Fibroblast of peridontal ligament (primary cell): Measurements from ENCODE around the gene TIMP1.
"Not testable (repeated sequence)": the region's sequence is repeated elsewhere in the genome, so short reads cannot be mapped to it uniquely, and the experiment has no call there.

Source experiments
- DNase-seq: peaks from one replicate; pipeline ENCODE4 v3.0.0-alpha.2; 2010; ENCODE audit errors: extremely low read depth

Gene TIMP1

DNA sequence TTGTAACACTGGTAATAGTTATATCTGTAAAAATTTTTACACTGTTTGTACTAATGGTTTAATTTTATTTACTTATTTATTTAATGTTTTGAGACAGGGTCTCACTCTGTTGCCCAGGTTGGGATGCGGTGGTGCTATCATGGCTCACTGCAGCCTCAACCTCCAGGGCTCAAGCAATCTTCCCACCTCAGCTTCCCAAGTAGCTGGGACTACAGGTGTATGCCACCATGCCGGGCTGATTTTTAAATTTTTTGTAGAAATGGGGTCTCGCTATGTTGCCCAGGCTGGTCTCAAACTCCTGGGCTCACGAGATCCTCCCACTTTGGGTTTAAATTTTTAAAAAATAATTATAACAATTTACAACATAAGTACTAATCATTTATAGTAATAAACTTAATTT lies 20.9 kb downstream of the TIMP1 start:
- not testable (repeated sequence) for DNase-seq

DNA sequence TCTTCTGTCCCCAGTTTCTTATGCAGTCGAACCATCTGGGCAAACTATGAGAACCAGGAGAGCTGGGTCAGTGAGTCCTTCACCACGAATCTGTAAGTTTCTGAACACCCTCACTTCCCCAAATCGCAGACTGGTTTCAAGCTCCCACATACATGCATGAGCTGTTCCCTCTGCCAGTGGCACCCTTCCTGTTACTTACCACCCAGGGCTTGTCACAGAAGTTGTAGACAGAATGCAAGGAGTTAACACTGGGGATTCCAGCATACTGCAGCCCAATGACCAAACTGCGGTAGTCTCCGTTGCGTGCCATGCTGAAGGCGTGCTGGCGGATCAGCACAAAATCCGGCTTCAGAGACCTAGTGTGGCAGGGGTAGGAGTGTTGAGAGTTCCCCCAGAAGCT lies 22.8 kb downstream of the TIMP1 start:
- DNase-seq, result no peak

DNA sequence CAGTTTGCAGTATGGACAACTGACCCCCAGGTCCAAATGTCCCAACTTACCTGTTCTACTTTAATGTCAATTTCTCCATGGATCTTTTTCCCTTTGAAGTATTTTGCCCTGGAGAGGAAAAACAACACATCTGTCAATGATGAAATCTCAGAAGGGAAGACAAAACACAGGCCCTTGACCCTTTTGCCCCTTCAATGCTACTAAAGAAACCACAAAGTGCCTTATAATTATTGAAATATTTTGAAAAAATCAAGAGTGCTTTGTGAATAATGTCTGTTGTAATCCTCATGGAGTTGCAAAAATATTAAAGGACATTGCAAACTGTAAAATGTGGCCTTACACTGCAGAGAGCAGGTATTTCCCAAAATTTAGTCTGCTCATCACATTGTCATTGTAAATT lies 24.9 kb downstream of the TIMP1 start:
- DNase-seq, result no peak

DNA sequence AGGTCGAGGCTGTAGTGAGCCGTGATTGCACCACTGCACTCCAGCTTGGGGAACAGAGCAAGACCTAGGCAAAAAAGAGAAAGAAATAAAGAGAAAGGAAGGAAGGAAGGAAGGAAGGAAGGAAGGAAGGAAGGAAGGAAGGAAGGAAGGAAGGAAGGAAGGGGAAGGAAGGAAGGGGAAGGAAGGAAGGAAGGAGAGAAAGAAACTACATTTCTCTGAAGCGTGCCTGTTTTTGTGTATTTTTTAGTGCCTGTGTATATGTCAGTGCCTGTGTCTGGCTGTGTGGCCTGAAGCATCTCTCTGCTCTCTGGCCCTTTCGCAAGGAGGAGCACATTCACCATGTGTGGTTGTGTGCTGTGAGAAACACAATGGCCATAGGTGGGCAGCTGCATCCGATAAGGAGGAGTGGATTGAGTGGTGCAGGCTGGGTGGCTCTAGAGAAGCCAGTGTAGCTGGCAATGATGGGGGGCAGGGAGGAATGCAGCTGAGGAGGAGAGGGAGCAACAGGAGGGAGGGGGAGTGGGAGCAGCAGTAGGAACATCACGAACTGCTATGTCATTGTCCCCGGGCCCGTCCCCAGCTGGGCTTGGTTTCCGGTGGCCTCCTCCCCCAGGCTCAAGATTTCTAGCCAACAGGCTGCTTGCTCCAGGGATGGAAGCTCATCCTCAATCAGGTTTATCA lies 26.0 kb downstream of the TIMP1 start:
- no peak for DNase-seq

DNA sequence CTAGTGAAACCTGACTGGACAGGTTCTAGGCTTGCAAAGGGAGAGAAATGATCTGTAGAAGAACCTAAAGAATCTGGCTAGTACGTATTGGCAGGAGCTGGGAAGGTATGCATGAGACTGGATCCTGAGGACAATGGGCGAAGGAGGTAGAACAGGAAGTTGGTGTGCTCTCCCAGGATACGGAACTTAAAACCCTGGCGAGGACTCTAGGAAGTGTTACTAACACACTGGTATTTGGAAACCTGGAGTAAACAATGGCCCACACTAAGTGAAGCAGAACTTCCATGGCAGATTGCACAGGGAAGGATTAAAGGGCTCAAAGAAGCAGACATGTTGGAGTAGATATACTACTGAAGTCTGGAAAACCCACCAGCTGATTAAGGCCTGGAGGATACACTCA lies 28.3 kb downstream of the TIMP1 start:
- DNase-seq, result no peak

DNA sequence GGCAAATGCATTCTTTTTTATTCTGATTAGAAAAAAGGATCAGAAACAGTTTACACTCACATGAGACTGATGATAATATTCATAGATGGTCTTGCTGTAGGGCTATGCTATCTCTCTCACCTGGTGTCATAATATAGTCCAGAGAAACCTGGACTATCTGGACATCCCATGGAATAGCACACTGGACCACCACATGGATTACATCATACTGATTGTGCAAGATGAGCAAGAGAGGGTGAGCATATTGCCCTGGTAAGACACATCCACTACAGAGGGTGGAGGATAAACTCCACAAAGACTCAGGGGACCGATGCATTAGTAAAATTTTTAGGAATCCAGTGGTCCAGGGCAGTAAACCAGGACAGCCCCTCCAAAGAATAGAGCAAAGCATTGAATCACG lies 29.3 kb downstream of the TIMP1 start:
- no peak for DNase-seq

DNA sequence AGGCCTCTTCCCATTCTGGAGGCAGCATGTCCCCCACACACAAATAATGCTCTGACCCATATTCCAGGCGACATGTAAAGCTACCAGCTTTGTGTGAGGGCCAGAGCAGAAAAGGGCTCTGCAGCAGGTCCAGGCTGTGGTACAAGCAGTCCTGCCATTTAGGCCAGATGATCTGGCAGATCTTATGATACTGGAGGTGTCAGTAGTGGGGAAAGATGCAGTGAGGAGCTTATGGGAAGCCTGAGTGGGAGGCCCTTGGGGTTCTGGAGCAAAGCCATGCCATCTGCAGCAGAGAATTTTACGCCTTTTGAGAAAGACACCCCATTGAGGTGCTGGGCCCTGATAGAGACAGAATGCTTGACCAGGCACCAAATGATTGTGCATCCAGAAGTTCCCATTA lies 29.7 kb downstream of the TIMP1 start:
- DNase-seq, result no peak

DNA sequence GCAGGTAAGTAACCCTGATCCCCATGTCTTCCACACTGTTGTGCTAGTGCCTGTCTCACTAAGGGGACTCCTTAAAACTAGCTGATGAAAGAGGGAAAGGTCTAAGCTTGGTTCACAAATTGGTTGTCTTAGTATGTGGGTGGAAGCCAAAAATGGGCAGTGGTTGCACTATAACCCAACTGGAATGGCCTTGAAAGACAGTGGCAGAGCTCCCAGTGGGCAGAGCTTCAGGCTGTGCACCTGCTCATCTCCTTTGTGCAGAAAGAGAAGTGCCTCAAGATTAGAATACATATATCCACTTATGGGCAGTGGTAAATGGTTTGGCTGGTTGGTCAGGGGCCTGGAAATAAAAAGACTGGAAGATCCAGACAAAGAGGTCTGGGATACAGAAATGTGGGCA lies 30.2 kb downstream of the TIMP1 start:
- DNase-seq, result no peak

DNA sequence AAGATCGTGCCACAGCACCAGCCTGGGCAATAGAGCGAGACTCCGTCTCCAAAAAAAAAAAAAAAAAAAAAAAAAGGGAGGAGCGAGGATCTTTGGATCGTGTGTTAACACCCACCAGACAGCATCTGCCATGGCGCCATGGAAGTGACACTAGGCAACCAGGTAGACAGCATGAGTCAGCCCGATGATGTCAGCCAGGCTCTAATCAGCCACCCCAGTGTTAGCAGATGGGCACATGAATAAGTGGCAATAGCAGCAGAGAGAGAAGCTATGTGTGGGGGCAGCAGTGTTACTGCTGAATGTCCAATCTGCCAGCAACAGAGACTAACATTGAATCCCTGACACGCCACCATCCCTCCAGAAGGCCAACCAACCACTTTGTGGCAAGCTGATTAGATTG lies 30.8 kb downstream of the TIMP1 start:
- no peak for DNase-seq

DNA sequence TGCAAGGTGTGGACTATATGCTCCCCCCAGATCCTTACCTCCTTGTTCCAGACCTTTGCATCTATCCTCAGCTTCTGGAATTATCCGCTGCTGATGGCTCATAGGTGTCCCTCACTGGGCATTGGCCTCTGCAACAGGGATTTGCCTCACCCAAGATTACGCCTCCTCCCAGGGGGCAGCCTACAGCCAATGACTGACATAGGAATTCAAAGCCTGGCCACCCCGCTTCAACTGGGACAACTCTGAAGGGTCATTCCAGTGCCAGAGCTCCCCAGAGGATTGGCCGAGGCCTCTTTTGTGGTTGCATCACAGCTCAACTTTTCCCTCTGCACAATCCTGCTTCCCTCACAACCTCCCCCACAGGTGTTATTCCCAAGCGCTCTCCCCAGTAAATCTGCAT lies 32.4 kb downstream of the TIMP1 start:
- no peak for DNase-seq

DNA sequence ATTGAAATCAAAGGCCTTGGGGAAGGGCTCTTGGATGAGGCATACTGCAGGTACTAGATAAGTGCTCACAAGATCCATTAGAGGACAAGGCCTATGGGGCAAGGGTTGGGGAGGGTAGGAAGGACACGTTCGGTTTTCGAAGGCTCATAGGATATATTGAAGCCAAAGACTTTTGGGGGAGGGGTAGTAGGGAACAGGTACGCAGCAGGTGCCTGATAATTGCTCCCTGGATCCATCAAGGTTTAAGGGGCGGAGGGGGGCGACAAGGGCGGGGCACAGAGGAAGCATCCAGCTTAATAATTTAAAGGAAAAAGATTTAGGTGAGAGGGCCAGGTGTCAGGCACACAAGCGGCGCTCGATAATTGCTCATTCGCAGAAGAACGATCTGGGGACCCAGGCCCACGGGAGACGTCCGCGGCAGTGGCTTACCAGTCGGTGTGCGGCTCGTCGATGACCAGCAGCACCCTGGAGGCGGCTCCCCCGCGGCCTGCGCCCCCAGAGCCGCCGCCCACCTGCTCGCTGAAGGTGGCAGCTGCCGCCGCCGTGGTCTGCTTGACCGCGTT lies 36.8 kb downstream of the TIMP1 start:
- DNase-seq, result no peak

DNA sequence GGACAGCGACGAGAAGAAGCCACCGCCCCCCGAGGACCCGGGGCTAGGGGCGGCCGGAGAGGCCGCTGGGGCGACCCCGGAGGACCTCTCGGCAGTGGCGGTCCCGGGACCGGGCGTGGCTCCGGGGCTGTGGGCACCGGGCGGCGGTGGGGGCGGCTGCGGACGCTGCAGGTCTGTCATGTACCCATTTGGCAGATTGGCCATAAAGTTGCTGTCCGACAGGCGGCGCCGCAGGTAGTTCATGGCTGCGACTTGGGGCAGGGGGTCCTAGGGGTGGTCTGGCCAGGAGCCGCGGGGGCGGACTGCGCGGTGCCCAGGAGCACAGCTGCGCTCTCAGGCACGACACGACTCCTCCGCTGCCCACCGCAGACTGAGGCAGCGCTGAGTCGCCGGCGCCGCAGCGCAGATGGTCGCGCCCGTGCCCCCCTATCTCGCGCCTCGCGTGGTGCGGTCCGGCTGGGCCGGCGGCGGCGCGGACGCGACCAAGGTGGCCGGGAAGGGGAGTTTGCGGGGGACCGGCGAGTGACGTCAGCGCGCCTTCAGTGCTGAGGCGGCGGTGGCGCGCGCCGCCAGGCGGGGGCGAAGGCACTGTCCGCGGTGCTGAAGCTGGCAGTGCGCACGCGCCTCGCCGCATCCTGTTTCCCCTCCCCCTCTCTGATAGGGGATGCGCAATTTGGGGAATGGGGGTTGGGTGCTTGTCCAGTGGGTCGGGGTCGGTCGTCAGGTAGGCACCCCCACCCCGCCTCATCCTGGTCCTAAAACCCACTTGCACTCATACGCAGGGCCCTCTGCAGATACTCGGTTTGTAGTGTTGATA lies 37.5 kb downstream of the TIMP1 start, which contains the start of gene SYN1:
Gene SYN1 (minus strand): TSS at position 372 of the 817 bp plus-strand sequence. CDS start 129 bp downstream, at position 243.
- DNase-seq, result peak; percentile 60

DNA sequence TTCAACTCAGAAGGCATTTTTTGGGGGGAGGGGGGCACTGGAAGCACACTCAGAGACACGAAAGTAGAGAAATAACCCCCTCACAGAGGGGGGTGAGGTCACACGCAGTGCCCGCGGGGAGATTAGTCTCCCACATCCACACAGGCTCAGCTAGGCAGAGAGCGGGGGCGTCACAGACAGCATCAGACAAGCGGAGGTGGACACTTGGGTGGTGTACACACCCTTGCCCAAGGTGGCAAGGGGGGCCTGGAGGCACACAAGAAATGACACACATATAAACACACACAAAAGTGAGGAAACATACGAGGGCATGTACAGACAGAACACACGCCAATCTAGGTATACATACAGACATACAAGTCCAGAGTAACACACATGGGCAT lies 38.1 kb downstream of the TIMP1 start:
- no peak for DNase-seq

DNA sequence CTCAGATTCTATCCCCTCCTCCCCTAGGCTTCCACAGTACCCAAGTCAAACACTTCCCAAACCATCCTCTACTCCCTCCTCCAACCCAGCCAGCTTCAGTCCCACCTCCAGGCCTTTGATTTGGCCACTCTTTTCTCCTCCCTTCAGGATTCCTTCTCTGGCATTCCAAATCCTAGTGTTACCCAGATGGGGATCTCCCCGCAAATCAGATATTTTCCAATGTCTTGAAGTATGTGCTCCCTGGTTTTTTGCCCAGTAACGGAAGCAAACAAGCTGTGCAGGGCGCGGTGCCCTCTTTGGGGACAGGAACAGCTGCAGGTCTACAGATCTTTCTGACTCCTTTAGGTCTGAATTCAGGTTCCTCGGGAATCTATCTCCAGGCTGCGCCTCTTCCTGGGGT lies 39.6 kb downstream of the TIMP1 start:
- no peak for DNase-seq

DNA sequence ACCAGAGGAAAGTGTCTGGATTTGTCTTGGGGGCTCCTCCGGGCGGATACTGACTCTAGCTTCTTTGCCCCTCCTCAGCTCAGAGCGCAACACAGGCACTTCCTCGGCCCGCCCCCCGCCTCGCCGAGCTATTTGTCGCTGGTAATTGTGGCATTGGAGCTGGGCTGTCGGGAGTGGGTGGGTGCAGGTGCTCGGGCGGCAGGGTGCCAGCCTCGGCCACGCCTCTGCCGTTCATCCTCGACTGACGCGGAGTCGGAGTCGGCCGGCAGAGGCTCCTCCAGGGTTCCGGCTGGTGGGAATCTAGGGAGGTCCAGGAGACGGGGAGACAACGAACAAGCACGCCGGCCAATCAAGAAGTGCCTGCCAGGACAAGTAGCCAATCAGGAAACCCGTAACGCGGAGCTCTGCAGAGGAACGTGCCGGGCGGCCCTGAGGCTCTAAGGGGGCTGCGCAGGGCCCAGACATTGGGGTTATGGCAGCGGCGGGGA lies 41.3 kb downstream of the TIMP1 start:
- peak; percentile 64 for DNase-seq

DNA sequence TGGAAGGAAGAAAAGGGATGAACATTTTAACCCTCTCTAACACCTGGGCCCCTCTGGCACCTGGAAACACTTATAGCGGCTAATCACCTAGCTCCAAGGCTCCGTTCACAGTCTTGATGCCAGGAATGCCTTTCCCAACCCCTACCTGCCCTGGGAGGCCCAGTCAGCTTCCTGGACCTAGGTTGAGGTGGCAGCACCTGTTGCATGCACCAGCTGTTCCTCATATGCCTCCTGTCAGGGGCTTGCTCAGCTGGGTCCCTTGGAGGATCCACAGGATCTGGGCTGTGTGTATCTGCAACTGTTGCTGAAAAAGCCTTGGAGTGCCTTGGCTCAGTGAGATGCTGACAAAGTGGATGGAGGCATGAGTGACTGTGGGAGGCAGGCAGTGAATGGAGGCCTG lies 43.1 kb downstream of the TIMP1 start:
- DNase-seq, result no peak

DNA sequence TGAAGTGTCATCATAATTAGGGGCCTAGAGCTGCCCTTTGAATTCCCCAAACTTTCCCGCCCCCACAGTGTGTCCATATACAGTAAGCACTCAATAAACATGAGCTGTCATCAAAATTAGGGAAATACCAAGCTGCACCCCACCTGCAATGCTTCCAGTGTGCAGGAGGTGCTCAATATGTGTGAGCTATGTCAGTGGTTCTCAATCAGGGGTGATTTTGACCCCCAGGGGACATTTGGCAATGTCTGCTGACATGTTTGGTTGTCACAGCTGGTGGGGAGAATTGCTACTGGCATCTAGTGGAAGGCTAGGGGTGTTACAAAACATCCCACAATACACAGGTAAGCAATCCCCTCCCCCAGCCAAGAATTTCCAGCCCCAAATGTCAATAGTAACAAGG lies 46.7 kb downstream of the TIMP1 start:
- no peak for DNase-seq

DNA sequence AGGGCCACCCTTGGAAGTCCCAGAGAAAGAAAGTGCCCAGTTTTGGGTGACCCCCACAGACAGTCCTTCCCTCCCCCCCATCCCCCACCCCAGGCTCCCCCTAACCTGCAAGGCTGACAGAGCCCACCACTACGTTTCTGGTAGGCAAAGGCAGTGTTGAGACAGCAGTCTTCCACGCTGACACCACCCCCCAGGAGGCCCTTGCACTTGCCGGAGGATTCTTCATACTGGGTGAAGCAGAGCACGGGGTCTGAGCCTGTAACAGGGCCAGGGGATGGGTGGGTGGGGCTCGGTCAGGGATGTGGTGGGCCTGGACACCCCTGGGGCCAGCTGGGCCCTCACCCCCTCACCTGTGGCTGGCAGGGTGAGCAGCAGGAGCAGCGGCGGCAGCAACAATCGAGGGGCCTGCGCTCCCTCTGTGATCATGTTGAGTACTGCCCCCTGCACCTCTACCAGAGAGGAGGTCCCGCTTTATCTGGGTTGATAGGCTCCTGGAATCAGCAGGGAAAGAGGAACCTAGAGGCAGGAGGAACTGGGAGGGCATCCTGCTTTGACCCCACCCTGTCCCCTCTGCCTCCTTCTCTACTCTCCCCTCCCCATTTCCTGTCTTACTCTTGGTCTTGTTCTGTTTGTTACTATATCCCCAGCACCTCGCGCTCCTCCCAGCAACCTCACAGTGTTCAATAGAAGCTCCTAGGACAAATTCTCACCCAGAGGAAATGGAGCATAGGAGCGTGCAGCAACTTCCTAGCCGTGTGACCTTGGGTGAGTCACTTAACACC lies 47.4 kb downstream of the TIMP1 start, which contains the start of gene CFP:
Gene CFP (minus strand): TSS at position 512 of the 782 bp plus-strand sequence. CDS start 86 bp downstream, at position 426.
- DNase-seq, result no peak

DNA sequence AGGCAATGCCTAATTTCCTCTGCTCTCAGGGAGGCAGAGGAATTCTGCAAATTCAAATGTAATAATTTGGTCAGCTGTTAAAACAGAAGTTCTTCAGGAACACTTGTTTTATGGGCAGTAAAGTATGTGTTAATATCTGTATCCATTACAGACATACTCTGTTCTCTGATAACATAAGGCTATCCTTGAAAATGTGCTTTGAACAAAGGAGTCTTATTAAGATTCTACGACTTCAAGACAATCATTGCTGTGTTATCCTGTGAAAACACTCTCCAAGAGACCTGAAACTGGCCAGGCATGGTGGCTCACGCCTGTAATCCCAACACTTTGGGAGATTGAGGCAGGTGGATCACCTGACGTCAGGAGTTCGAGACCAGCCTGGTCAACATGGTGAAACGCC lies 49.4 kb downstream of the TIMP1 start:
- DNase-seq, result no peak

DNA sequence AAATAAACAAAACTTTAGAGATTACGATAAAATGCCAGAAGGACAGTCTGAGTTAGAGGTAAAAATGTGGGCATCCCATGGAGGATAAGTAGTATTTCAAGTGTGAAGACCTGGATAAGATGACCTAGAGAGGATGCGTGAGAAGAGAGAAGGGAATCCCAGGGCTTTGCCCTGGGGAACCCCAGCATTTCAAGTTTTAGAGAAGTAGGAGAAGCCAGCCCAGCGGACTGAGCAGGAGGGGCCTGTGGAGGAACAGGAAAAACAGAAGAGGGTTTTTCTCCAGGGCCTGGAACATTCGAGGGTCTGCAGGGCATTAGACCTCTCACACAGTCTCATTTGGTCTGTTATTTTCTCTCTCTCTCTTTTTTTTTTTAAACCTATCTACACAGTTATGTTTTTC lies 50.4 kb downstream of the TIMP1 start:
- no peak for DNase-seq

DNA sequence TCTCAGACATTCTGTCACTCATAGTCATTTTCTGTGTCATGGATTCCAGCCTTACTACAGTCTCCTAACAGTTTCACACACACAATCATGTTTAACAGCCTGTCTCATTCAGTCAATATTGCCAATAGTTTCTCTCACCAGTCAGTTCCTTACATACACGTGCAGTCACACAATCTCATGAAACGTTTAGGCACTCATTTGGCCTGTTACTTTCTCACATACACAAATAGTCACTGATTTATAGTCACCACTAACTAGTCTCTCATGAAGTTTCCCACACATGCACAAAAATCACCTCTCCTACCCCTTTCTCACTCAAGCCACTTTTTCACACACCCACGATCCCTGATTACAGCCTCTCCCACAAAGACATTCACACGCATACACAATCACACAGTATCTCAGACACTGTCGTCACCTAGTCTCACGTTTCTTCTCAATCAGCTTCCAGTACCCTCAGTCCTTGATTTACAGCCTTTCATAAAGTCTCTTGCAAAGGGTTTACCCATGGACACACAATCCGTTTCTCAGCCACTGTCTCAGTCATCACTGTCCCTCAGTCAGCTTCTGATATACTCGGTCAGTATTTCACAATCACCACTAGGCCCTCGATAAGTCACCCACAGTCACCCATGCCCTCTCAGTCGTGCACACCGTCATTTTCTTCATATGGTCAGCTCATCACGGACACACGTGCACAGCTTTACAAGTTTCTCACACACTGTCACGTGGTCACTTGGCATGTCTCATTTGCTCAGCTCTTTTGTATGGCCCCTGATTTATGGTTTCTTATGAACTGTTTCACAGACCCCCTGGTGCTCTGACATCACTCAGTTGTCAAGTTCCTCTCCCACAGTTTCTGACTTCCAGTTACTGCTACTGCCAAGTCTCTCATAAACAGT lies 51.7 kb downstream of the TIMP1 start:
- DNase-seq, result no peak
